ENCODE measurements around the gene RBX1. TPM values are rescaled to one million over a fixed set of nuclear protein-coding genes. Genes with fewer than 3 reads are reported as not detected.

The RBX1 gene
- total RNA-seq, 2 donors from 2014 or later, result 31.8 to 32.7 TPM

- Histone ChIP-seq H3K4me1 (ENCODE audit: control insufficient read depth in 1 of 2, low read depth in 2 of 2) (peaks cover 0 to 14% of the 10 kb centered on the region in 2 donors), H3K27me3 (replicated peaks; ENCODE audit: insufficient read depth) (no peaks in the 10 kb centered on the region), H3K9me3 (no peaks in the 10 kb centered on the region), H3K27ac (no peak overlapping the region), H3K36me3 (peaks cover 22% of the 10 kb centered on the region), H3K4me3 (no peak overlapping the region)
- DNase-seq (ENCODE audit: low spot score), result no peak
- no peak for TF ChIP-seq CTCF (IDR thresholded peaks at IDR 0.05)
- no peak for ATAC-seq (ENCODE audit: insufficient number of reproducible peaks, low FRiP score, low read depth)
These were observed 6.4 kb downstream of the RBX1 start for GRCh38 chr22:40957601-40958000.

GRCh38 chr22:40958299-40958698 lies 7.1 kb downstream of the RBX1 start:
- Histone ChIP-seq H3K4me3 (no peak overlapping the region), H3K27me3 (replicated peaks; ENCODE audit: insufficient read depth) (no peaks in the 10 kb centered on the region), H3K9me3 (no peaks in the 10 kb centered on the region), H3K36me3 (peaks cover 22% of the 10 kb centered on the region), H3K27ac (no peak overlapping the region), H3K4me1 (ENCODE audit: control insufficient read depth in 1 of 2, low read depth in 2 of 2) (peaks cover 0 to 7% of the 10 kb centered on the region in 2 donors)
- ATAC-seq (ENCODE audit: insufficient number of reproducible peaks, low FRiP score, low read depth) (no peak), DNase-seq (ENCODE audit: low spot score) (no peak)
- no peak for TF ChIP-seq CTCF (IDR thresholded peaks at IDR 0.05)

DNA sequence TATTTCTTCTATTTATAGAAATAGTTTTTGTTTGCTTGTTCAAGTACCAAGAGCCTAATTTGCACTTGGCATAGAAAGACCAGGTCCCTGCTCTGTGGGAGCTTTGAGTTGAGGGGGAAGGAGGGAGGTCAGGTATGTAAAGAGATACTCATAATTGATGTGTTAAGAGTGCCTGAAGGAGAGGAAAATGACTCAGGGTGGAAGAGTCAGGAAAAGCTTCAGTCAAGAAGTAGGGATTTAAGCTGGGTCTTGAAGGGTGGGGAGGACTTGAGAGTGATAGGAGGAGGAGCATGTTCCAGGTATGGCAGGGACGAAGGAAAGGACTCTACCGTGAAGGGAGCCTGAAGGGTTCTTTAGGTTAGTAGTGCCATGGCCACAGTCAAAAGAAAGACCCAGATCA lies 9.0 kb downstream of the RBX1 start:
- no peak for TF ChIP-seq CTCF (IDR thresholded peaks at IDR 0.05)
- DNase-seq (ENCODE audit: low spot score), result no peak
- no peak overlapping the region for H3K4me3 ChIP-seq
- H3K27ac ChIP-seq, result peak overlapping the region in 1 of 2 donors; percentile 27
- ATAC-seq (ENCODE audit: insufficient number of reproducible peaks, low FRiP score, low read depth), result no peak
- H3K27me3 ChIP-seq (replicated peaks; ENCODE audit: insufficient read depth), result no peaks in the 10 kb centered on the region
- peaks cover 36% of the 10 kb centered on the region for H3K36me3 ChIP-seq
- H3K9me3 ChIP-seq, result no peaks in the 10 kb centered on the region
- no peaks in the 10 kb centered on the region for H3K4me1 ChIP-seq (ENCODE audit: control insufficient read depth in 1 of 2, low read depth in 2 of 2)

DNA sequence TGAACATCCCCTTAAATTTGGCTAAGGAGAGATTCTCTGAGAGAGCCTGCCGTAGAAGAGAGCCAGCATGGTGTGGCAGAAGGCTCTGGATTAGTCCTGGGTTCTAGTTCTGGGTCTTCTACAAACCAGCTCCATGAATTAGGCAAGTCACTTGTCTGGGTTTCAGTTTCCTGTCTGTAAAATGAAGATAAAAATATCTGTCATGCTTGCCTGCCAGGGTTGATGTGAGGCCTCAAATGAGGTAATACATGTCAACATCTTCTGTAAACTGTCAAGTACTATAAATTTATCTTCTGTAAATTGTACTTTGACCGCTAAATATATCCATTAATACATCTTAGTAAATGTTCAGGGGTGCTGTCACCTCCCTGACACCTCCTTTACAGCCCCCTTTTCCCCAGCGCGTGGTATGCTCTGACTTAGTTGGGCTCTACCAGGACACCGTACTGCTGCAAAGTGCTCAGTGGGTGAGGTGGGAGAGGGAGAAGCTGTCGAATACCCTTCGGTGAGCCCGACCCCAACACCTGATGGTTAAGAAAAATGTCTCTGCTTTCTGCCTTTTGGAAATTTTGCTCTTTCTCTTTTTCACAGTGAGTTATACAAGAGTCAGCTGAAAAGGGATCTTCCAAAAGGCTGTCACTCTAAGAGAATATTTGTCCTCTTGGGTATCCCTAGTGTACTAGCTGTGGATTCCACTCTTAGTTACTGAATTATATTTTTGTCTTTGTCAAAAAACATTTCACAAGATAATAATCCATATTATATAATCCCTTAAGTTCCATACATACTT lies 15.0 kb downstream of the RBX1 start:
- no peak for TF ChIP-seq CTCF (IDR thresholded peaks at IDR 0.05)
- H3K36me3 ChIP-seq, result peaks cover 46% of the 10 kb centered on the region

DNA sequence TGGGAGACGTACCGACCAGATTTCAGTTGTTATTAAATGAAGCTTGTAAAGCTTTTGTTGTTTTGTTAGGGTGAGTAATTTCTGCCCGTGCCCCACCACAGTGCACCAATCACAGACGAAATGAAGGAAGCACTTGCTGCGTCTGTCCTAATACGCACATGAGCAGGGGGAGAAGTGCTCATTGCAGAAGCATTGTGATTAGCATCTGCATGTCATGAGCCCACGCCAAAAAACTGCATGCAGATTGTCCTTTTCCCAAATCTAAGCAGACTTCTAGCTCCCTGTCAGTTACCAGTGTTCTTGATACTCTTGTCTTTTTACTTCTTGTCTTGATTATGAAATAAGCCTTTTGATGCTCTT lies 15.5 kb downstream of the RBX1 start:
- H3K9me3 ChIP-seq, result no peaks in the 10 kb centered on the region
- no peaks in the 10 kb centered on the region for H3K27me3 ChIP-seq (replicated peaks; ENCODE audit: insufficient read depth)
- no peak overlapping the region for H3K4me3 ChIP-seq
- peaks cover 46% of the 10 kb centered on the region for H3K36me3 ChIP-seq
- ATAC-seq (ENCODE audit: insufficient number of reproducible peaks, low FRiP score, low read depth) (no peak), DNase-seq (ENCODE audit: low spot score) (no peak)
- TF ChIP-seq CTCF (IDR thresholded peaks at IDR 0.05), result no peak
- H3K27ac ChIP-seq, result no peak overlapping the region
- no peaks in the 10 kb centered on the region for H3K4me1 ChIP-seq (ENCODE audit: control insufficient read depth in 1 of 2, low read depth in 2 of 2)

More for the DNA sequence above, 15.0 kb downstream of the RBX1 start:
- Histone ChIP-seq H3K4me3 (no peak overlapping the region), H3K9me3 (no peaks in the 10 kb centered on the region), H3K27me3 (replicated peaks; ENCODE audit: insufficient read depth) (no peaks in the 10 kb centered on the region), H3K4me1 (ENCODE audit: control insufficient read depth in 1 of 2, low read depth in 2 of 2) (no peaks in the 10 kb centered on the region), H3K27ac (no peak overlapping the region)
- ATAC-seq (ENCODE audit: insufficient number of reproducible peaks, low FRiP score, low read depth) (no peak), DNase-seq (ENCODE audit: low spot score) (no peak)

Data from thoracic aorta (tissue), 2 donors.